AG09309 (cell line): ENCODE data around the gene ZNF23.

Experiments used
- DNase-seq: peaks from one replicate; pipeline ENCODE4 v3.0.0-alpha.2; 2010; ENCODE audit warnings: low read depth
- H3K4me3 ChIP-seq: 2 replicates; pipeline ENCODE4 v1.5.1; 2011; ENCODE audit warnings: mild to moderate bottlenecking, low read depth, low read length, moderate library complexity; ENCODE audit not compliant: control insufficient read depth
- TF ChIP-seq, protein P1 (sequence below): IDR thresholded peaks from 2 replicates; pipeline ENCODE4 v1.5.1; 2011; ENCODE audit warnings: mild to moderate bottlenecking, low read depth, low read length, inconsistent platforms; ENCODE audit not compliant: insufficient read depth, control insufficient read depth; ENCODE audit errors: missing control alignments

The ZNF23 gene

DNA sequence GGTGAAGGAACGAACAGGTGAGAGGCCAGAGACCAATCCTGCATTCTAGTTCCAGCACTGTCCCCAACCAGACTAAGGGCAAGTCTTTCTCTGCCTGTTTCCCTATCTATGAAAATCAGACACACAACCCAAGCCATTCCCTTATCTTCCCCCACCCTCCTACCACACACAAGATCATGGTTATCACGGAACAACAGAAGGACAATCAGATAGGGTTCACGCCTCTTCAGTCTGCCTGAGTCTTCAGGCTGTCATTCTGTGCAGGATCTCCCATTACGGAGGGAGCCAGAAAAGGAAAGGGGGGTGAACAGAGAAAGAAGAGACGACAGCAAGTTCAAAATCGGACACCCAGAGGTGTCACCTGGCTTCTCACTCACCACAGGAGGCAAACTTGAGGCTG lies 31.3 kb downstream of the ZNF23 start:
- no peak for DNase-seq
- H3K4me3 ChIP-seq, result no peak overlapping the region
- TF ChIP-seq, protein P1, sequence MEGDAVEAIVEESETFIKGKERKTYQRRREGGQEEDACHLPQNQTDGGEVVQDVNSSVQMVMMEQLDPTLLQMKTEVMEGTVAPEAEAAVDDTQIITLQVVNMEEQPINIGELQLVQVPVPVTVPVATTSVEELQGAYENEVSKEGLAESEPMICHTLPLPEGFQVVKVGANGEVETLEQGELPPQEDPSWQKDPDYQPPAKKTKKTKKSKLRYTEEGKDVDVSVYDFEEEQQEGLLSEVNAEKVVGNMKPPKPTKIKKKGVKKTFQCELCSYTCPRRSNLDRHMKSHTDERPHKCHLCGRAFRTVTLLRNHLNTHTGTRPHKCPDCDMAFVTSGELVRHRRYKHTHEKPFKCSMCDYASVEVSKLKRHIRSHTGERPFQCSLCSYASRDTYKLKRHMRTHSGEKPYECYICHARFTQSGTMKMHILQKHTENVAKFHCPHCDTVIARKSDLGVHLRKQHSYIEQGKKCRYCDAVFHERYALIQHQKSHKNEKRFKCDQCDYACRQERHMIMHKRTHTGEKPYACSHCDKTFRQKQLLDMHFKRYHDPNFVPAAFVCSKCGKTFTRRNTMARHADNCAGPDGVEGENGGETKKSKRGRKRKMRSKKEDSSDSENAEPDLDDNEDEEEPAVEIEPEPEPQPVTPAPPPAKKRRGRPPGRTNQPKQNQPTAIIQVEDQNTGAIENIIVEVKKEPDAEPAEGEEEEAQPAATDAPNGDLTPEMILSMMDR, result no peak

GRCh38 chr16:71429581-71429980 lies 32.5 kb downstream of the ZNF23 start:
- no peak for DNase-seq
- H3K4me3 ChIP-seq, result no peak overlapping the region
- TF ChIP-seq, protein P1, result no peak

GRCh38 chr16:71428883-71429282 lies 33.2 kb downstream of the ZNF23 start:
- H3K4me3 ChIP-seq, result no peak overlapping the region
- DNase-seq, result no peak
- TF ChIP-seq, protein P1, result no peak

GRCh38 chr16:71428385-71428784 lies 33.7 kb downstream of the ZNF23 start:
- DNase-seq, result no peak
- no peak overlapping the region for H3K4me3 ChIP-seq
- TF ChIP-seq, protein P1, result no peak

DNA sequence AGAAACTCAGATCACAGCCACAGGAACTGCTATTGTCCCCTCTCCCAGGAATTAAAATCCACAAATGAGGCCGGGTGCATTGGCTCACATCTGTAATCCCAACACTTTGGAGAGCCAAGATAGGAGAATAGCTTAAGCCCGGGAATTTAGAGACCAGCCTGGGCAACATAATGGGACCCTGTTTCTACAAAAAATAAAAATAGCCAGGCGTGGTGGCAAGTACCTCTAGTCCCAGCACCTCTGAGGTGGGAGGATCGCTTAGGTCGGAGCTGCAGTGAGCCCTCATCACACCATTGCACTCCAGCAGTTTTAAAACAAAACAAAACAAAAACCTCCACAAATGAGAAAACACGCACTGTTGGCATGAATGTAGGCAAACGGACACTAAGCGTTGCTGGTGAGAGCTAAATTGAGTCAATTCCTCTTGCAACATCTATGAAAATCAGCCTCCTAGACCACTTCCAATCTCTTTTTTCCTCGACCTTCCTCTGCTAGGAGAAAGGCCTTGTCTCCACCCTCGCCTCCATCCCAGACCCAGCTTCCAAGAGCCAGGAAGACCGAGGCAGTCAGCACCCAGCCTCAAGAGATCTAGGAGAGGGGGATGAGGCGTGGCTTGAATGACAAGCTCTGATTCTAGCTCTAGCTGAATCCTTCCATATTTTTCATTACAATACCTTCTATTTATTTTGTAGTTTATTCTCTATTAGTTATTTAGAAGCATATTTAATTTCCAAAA lies 35.0 kb downstream of the ZNF23 start:
- TF ChIP-seq, protein P1, result no peak
- no peak overlapping the region for H3K4me3 ChIP-seq
- DNase-seq, result no peak

DNA sequence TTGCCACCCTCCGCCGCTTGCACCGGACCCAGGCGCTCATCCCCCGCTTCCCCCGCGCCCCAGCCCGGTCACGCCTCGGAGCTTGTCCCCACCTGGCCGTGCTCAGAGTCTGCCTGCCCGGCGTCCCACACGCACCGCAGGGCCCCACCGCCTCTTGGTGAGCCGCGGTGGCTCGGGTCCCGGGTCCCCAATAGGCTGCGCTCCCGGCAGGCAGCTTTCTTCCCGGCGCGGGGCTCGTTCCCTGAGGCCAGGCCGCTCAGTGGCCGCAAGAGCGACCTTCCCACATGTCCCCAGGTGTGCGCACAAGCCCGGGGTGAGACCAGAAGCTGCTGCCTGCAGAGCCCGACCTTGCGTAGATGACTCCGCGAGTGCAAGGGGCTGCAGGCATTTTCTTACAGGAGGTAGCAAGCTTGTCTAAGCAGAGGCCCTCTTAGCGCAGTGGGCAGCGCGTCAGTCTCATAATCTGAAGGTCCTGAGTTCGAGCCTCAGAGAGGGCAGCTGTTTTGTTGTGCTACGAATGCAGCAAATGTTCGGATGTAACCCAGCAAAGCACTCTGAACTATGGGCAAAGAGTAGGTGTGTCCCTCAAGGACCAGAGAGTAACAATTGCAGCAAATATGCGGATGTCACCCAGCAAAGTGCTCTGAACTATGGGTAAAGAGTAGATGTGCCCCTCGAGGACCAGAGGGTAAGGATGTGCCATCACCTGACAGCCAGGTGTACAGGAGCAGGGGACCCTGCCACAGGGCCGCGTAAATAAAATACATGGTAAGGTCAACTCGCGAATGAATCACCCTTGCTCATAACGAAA lies 35.8 kb downstream of the ZNF23 start:
- no peak overlapping the region; the same call in 1 of the 2 replicates for H3K4me3 ChIP-seq
- TF ChIP-seq, protein P1, result no peak
- DNase-seq, result peak; percentile 28

- DNase-seq, result no peak
- TF ChIP-seq, protein P1, result no peak
- no peak overlapping the region for H3K4me3 ChIP-seq
Observed at GRCh38 chr16:71425746-71426068, 36.3 kb downstream of the ZNF23 start.
